Left lobe of liver (tissue), 2 donors: ENCODE measurements around the gene SLC25A25. TPM values are rescaled to one million over a fixed set of nuclear protein-coding genes. Genes with fewer than 3 reads are reported as not detected.
"Not testable (repeated sequence)": the region's sequence is repeated elsewhere in the genome, so short reads cannot be mapped to it uniquely, and the experiment has no call there.

Source experiments
- ATAC-seq: fragments of 200-7000 bp; cut with Tn5 transposase; one replicate; pipeline ENCODE4 v1.9.1; 2020; ENCODE audit warnings: mild to moderate bottlenecking, moderate library complexity
- DNase-seq: peaks from one replicate; pipeline ENCODE4 v3.0.0-alpha.2; 2020; ENCODE audit warnings: low spot score
- total RNA-seq: library from RNA; stranded (reverse); gene quantifications from one replicate; pipeline ENCODE4 v1.2.1, GENCODE V29; 2021
- donor health status: DM: no; HTN: no; CAD: no; lungs with moderate emphysema.
- donor health status: DM: no; HTN: yes; CAD: no.

Gene SLC25A25
- total RNA-seq, 1 donor from 2014 or later, result 76.9 TPM

DNA sequence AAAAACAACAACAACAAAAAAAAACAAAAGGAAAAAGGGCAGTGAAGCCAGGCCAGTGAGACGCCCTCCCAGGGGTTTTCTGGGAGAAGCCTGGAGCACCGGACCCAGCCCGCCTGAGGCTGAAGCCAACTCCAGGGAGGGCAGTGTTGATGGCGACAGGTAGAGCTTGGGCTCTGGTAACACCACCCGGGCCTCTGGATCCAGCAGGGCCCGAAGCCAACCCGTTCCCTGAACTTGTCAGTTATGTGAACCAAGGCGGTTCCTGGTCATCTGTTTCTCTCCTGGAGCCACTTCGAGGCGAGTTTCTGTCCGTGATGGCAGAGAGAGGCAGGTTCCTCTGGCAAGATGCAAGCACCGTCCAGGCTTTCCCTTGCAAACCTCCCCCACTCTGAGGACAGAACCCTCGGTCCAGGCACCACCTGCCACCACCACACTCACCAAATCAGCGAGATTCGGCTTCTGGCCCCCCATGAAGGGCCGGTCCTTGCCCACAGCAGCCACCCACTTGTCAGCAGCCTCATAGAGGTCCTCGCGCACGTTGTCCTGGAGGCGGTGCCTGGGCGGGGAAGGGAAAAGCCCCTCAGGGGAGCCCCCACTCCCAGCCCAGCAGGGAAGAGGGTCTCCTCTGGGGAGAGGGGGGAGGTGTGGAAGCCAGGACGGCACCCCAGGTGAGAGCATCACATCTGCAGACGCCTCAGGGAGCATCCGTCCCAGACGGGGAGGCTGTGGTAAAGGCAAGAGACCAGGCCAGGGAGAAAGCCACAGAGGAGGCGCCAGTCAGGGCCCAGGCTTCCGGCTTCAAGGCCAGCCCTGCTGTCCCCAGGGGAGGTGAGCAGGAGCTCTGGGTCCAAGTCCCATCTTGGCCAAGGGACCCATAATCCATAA is 54.1 kb downstream of the SLC25A25 start:
- ATAC-seq, result no peak
- DNase-seq, result peak; percentile 44

DNA sequence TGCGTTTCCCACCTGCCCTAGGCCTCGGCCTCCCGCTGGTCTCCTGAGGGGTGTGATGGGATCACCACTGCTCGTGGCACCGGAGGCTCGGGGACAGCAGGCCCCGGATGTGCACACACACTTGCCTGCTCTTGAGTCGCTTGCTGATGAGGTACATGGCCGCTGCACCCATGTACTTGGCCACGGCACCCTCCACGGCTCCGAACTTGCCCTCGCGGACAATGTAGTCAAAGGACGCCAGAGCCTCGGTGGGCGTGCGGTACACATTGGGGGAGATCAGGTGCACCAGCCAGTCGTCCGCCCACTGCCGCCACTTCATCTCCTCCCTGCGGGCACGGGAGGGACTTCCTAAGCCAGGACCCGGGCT is 54.8 kb downstream of the SLC25A25 start:
- DNase-seq (no peak), ATAC-seq (no peak)

DNA sequence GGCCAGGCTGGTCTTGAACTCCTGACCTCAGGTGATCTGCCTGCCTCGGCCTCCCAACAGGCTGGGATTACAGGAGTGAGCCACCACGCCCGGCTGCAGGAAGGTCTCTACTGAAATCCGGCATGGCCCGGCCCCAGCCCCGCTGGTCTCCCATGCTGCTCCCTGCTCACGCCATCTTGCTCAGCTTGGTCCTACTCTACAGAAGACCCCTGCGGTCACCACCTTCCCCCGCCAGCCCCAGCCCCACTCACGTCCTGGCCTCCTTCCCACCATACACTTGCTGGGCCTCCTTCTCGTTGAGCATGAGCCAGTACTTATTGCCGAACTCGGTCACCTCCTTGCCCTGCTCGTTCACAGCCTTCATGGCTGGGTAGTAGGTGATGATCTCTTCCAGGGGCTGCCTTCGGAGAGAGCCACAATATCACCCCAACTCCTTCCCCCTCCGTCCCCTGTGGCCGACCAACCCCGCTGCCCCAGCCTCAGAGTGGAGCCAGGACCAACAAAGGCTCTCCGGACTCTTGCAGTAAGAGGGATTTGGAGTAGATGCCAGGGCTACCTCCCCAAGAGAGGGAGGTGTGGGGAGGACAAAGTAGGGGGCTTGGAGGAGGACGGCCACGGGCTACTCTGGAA is 55.5 kb downstream of the SLC25A25 start:
- ATAC-seq, result no peak
- no peak for DNase-seq

DNA sequence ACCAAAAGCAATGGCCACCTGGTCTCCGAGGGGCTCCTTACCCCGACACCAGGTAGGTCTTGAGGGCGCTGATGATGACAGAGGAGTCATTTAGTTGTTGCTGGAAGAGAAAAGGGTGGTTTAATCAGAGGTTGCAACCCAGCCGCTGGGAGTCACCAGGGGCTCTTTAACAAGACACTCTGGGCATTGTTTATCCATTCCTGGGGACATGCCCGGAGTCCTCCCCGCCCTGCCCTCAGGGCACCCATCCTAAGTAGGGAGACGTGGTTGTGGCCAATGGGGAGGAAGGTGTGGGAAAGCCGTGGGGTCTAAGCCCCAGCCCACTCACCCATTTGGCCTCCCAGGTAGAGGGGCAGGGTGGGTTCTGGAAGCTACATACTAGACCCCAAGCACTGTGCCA is 56.4 kb downstream of the SLC25A25 start:
- no peak for DNase-seq
- ATAC-seq, result no peak

DNA sequence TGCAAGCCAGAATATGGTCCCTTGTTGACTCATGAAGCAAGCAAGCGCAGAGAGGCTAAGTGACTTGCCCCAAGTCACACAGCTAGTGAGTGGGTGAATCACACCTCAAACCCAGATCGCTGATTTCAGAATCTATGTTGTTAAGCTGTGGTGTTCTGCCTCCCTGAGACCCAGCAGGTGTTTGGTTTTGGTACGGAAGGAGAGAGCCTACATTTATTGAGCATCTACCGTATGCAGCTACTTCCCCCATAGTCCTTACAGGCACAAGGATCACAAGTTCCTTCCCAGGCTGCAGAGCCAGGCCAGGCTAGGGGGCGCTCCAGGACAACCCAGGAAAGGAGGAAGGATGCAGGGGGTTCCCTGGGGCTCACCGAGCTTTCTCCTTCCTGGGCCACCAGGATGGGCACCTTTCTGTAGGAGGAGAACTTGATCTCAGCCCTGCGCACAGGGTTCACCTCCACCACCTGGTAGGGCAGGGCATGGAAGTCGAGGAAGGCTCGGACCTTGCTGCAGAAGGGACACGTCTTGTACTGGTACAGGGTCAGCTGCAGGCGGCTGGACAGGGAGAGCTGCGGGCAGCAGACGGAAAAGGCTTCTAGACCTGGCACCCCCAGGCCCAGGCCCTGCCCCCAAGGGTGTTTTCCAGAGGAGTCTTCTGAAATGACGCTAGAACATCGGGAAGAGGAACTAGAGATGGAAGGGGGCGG is 57.0 kb downstream of the SLC25A25 start:
- no peak for DNase-seq
- ATAC-seq, result no peak

DNA sequence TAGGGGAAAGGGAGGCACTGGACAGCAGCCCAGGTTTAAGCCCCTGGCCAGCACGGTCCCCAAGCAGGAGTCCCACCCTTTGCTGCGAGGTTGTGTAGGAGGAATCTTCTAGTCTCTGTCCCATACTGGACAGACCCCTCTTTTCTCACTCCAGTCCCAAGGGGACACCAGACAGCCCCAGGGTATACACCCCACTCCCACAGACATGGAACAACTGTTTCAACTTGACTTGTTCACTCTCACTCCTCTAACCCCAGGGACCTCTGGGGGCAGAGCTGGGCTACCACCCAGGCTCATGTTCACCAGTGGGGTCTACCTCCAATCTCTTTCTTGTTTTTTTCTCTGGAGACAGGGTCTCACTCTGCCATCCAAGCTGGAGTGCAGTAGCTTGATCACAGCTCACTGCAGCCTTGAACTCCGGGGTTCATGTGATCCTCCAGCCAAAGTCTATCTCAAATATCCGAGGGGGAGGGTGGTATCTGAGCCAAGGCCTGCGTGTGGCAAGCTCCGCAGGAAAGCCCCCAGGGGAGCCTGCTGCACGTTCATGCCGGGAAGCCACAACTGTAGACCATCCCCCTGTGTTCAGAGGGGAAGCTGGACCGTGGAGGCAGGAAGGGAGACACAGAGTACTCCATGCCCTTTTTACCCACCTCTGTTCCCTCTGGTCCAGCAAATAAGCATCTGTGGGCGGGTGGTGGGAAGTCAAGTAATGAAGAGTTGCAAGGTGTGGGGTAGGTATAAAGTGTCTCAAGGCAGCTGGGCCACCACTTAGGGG is 57.7 kb downstream of the SLC25A25 start:
- ATAC-seq, result no peak
- no peak for DNase-seq

DNA sequence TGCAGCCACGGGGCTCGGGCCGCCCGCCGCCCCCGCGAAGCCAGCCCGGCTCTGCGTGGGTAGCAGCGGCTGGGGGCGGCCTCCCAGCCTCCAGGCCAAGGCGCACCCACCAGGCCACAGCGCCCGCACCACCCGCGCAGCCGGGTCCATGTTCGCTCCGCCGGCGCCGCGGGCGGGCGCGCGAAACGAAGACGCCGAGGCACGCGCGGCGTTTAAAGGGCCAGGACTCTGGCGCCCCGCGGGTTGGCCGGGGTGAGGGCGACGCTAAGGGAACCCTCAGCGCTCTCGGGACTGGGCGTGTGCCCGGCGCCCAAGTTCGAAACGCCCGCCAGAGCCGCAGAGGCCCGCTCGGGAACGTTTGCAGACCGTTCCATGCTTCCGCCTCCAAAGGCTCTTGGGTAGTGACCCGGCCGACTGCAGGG is 59.5 kb downstream of the SLC25A25 start, which contains the start of gene PTGES2:
TSS of gene PTGES2 (minus strand) at position 162 of the 422 bp plus-strand sequence. CDS start at position 150, 12 bp downstream.
- ATAC-seq (peak; percentile 84), DNase-seq (peak; percentile 88)

DNA sequence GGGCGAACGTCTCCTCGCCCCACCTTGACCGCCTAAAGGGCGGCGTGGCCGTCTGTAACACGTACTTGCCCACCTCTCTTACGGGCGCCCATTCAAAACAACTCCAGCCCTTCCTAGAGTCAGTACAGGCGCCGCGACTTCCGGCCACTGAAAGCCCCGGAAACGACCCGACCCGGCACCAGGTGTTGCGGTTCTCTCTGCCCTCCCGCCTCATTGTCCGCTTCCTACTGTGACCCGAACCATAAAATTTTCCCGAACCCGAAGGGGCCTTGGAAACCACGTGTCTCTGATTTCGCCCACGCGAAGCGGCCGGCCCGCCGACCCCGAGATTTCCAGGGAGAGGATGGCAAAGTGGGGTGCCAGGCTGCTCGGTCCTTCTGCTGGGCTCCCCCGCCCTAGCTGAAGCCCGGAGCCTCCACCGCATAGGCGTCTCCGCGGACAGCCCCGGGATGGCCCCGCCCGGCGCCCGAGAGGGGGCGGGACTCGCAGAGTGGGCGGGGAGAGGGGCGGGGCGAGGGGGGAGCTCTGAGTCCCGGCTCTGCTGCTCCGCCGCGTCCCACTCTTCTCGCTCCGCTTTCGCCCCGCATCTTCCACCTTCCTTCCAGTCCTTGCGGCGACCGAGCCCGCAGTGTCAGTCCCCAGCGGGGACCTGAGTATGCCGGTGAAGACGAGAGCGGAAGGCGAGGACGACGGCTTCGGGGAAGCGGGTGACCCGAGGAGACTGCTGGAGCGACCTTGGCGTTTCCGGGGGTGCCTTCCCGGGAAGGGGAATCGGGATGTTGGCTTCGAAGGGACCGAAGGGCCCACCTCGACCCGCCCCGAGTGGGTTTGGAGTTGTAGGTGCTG is 60.2 kb downstream of the SLC25A25 start:
- peak; percentile 86 for DNase-seq
- ATAC-seq, result peak; percentile 84

DNA sequence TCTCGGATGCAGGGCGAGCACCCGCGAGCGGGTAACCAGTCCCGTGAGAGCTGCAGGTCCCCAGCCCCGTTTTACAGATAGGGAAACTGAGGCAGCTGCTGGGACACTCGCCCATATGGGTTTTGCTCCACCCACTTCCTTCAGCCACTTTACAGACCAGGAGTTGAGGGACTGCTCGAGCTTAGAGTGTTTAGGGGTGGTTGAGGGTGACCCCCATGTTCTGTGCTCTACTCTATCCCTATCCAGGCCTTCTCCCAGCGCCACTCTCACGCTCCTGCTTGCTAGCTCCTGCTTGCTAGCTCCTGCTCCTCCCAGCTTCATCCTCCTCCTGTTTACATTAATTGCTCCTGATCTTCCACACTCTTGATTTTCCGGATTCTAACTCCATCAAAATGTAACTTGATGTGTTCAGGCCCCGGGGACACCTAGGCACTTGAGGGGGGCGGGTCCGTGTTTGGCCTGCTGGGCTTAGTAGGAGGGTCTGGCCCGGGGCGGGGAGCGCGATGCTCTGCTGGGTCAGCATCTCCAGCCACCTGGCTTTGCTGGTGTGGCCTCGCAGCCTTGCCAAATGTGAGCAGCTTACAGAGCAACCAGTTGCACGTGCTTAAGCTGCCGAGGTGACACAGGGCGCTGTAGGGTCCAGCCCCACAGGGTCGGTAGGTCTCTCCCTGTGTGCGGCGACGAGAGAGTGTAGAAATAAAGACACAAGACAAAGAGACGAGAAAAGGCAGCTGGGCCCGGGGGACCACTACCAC is 61.0 kb downstream of the SLC25A25 start:
- DNase-seq, result no peak
- no peak for ATAC-seq

DNA sequence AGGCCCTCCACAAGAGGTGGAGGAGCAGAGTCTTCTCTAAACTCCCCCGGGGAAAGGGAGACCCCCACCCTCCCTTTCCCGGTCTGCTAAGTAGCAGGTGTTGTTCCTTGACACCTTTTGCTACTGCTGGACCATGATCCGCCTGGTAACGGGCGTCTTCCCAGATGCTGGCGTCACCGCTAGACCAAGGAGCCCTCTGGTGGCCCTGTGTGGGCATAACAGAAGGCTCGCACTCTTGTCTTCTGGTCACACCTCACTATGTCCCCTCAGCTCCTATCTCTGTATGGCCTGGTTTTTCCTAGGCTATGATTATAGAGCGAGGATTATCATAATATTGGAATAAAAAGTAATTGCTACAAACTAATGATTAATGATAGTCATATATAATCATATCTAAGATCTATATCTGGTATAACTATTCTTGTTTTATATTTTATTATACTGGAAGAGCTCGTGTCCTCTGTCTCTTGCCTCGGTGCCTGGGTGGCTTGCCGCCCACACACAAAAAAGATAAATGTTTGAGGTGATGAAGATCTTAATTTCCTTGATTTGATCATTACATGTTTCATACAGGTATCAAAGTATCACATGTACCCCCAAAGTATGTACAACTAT is 62.1 kb downstream of the SLC25A25 start:
- not testable (repeated sequence) for ATAC-seq
- DNase-seq, result peak; percentile 63

DNA sequence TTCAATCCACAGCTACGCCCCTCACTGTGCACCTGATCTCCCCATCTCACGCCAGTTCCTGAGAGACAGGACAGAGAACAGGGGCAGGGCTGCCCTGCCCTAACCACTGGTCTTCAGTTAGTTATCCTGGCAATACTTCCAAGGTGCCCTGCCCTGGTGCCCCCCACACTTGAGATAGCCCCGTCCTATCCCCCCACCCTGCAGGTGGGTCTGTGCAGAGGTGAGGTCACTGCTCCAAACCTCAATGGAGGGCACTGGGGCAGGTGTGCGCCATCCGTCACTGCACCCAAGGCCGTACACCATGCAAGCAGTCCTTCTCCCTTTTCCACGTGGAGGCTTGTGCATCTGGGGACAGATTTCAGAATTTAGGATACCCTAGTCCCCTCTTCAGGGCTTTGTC is 62.6 kb downstream of the SLC25A25 start:
- not testable (repeated sequence) for ATAC-seq, DNase-seq

DNA sequence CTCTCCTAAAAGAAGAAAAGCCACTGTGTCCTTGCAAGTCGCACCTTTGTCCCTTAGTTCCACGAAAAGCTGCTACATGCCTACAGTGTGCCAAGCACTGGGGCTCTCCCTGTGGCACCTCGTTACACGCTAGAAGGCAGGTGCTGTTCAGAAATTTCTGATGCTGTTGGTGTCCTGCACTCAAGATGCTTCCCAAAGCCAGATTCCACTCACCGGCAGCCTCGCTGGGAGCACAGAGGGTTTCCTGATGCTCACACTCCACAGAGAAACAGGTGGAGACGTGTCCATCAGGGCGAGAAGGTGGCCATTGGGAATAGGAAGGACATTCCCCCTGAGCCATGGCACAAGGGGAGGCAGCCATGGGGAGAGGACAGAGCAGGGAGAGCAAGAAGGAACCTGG is 63.3 kb downstream of the SLC25A25 start:
- not testable (repeated sequence) for DNase-seq, ATAC-seq

DNA sequence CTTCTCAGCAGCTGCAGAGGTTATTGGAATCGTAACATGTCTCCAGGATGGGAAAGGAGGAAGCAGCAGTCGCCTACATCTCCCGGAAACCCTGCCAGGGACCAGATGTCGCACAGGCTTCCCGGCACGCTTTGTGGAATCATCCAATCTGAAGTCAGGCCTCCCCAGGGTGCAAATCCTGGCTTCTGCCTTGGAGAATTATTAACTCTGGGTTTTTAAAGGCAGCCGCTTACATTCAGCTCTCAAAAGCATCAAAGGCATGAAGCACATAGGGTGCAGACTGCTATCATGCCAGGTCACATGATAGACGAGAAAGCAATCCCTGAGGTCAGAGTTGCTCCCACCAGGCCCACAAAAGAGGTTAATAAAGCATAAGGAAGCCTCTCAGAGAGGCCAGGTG is 64.1 kb downstream of the SLC25A25 start:
- ATAC-seq, DNase-seq: not testable (repeated sequence)

DNA sequence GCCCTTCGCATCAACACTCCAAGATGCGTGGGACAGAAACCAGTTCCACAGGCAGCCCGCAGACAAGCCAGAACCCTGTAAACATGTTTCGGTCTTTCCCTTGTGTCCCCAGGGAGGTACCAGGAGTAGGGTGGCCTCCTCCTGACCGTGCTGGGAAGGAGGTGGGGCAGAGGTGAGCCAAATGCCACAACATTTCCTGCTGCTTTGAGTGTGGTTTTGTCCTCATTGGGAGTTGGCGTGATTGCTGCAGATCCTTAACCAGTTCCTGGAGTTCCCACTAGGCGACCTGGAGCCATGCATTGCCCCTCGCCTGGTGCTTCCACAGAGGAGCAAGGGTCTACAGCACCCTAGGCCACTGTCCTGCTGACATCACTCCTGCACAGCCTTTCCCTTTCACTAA is 67.5 kb downstream of the SLC25A25 start:
- not testable (repeated sequence) for DNase-seq, ATAC-seq

DNA sequence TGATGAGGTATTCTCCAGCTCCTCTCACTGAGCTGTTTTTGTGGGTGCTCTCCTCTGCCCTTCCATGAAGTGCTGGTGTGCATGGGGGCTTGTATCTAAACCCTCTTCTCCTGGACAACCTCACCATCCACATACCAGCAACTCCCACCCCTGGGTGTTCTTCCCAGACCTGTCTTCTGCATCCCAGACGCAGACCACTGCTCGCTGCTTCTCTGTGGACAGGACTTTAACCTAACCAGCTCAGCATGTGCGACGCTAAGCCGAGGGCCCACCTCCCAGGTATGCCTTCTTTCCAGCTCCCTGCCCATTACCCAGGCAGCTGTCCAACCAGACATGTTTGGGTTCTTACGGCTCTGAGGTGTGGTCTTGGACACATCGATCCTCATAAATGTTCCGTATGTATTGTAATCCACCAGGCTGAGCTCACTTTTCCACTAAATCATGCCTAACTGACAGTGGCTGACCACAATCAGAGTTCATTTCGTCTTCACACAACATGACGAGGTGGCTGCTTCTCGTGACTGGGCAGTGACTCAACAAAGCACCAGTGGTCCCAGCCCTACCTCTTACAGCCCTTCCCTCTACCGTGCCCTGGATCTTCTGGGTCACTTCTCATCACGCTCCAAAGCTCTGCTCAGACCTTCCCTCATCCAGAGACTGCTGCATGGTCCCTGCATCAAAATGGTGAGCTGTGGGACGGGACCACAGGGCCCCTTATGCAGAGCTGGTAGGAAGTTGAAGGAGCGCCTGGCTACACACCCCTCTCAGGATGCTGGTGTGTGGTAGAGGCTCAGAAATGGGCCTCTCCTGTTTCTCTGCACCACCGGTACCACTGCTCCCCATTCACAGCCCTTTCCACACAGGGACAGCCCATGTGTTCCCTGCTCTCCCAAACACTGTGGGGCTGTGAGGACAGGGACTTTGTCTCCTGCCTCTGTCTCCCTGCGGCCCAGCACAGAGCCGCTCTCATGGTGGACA is 69.1 kb downstream of the SLC25A25 start:
- ATAC-seq (peak; percentile 20), DNase-seq (no peak)

DNA sequence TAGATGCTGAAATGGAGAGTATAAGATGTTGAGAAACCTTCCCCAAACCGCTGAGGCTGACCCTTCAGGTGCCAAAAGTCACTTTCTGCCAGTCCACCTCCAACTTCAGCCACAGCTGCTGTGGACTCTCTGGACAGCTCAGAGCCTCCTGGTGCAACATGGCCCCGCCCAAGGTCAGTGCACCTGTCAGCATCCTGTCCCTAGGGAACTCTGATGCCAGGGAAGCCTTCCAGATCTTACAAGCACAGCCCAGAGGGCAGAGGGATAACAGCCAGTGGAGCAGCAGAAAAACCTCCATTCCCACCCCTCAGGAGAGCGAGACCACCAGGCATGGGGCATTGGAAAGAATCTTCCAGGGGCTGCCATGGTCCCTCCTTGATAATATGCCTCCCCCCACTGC is 70.0 kb downstream of the SLC25A25 start:
- DNase-seq (no peak), ATAC-seq (peak; percentile 61)

DNA sequence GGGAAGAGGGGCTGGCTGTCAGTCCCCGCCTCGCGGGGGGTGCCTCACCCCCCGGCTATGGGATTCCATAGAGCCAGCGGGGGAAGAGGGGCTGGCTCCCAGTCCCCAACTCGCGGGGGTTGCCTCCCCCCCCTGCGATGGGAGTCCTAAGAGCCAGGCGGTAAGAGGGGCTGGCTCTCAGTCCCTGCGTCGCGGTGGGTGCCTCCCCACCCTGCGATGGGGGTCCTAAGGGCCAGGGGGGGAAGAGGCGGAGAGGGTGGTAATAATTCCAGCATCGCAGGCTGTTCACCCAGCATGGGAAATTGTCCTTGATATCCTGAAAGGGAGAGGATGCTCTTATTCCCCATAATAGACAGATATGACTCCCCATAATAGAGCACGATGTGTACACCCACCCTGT is 71.6 kb downstream of the SLC25A25 start:
- DNase-seq (no peak), ATAC-seq (no peak)
